Stimulated activated CD8-positive, alpha-beta memory T cell treated with anti-CD3 and anti-CD28 coated beads, Interleukin-15, amount 100 ng/mL, for 24 hours (primary cell): ENCODE data around the gene SOX5.

Experiments used
- DNase-seq: peaks from one replicate; pipeline ENCODE4 v3.0.0-alpha.2; 2020; ENCODE audit warnings: low read depth

The SOX5 gene

DNA sequence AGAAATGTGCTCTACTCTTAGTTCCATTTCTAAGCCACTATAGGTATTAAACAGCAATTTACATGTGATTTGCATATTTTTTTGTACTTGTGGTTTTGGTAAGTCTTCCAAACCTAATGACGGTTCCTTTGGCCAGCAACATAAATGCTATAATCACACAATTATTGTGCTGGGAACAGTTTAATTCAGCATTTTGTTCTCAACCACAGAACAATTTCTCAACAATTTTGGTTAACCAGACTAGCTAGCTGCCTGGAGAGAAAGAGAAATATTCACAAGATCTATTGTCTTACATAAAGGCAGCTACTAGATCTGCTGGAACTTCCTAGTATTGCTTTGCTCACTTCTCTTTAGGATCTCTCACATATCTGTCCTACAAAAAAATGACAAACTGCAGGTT lies 265.3 kb downstream of the SOX5 start:
- DNase-seq, result no peak

DNA sequence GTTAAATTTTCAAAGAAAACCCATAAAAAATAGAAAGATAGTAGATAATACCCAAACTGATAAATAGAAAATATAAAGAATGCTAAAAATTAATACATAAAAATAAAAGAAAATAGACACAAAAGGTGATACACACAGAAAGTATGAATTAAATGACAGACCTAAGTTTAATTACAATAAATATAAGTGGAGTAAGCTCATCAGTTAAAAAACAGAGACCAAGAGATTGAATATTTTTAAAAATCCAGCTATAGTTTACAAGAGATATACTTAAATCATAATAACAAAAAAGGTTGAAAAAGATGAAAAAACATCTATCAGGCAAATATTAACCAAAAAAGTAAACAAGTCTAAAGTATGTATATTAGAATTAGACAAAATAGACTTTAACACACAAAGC lies 268.2 kb downstream of the SOX5 start:
- DNase-seq, result no peak

DNA sequence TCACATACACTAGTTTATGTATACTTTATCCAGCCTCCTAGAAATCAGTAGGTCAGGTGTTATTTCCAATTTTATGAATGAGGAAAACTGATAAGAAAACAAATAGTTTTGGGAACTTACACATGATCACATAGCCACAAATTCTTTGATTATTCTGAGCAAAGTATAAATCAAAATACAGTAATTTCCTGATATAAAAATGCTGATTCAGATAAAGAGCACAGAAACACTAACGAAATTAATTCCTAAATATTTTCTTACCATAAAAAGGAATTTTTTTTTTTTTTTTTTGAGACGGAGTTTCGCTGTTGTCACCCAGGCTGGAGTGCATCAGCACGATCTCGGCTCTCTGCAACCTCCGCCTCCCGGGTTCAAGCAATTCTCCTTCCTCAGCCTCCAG lies 275.4 kb downstream of the SOX5 start:
- DNase-seq, result no peak

DNA sequence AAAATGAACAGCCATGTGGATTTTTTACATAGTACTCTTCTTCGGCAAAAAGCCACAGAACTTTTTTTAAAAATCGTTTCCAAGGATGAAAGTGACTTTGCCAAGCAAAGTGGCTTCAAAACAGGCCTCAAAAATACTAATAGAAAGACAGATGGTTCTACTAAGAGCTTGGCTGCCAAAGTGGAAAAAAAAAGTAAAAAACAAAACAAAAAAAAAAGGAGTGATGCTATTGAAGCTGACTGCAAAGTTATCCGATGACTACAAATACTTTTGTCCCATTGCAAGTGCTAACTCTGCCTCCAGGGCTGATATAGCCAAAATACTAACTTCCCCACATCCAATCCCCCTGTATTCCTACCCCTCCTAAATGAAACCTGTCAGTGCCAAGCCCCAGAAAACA lies 277.6 kb downstream of the SOX5 start:
- DNase-seq, result no peak

DNA sequence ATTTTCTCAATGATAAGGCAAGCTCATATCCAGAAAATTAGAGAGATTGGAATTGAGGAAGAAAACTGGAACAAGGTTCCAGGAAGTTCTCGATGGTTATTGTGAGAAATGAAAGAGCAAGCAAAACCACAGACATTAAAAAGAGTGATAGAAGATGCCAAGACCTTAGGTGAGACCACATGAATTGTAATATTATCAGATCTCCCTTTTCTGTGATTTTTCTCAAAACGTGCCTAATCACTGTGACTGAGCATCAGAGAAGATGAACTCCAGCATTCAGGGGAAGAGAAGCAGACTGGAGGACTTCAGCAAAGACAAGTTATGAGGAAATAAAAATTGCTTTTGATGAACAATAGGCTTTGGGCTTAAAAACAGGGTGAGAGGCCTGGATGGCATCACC lies 278.8 kb downstream of the SOX5 start:
- no peak for DNase-seq

DNA sequence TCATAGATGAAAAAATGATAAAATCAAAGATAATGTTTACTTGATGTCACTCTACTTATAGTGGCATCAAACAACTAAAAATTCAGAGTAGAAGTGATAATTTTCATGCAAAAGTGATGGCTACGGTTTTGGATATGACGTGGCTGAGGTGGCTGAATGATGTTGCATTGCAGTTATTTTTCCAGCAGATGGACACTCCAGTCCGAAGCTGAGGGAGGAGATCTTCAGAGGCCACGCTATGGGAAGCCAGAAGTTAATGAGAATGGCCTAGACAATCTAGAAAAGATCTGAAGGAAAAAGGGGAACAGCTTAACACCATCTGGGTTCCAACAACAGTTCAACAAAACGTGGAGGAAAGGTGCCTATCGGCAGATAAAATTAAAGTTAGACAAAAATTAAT lies 279.8 kb downstream of the SOX5 start:
- DNase-seq, result no peak

DNA sequence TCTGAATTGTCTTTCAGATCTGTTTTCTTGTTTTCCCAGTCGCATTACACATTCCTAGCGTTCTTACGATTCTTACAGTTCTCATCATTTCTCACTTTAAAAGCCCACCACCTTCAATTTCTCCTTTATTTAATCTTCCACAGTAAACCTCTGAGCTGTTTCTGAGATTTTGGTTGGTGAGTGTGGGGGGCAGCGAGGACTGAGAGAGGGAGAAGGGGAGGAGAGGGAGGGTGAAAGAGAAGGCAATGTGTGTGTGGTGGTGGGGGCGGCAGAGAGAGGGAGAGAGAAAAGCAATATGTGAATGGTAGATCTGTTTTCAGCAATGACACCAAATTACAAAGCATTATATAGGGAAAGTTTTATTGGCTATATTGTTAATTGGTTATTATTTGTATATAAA lies 282.6 kb downstream of the SOX5 start:
- DNase-seq, result no peak

DNA sequence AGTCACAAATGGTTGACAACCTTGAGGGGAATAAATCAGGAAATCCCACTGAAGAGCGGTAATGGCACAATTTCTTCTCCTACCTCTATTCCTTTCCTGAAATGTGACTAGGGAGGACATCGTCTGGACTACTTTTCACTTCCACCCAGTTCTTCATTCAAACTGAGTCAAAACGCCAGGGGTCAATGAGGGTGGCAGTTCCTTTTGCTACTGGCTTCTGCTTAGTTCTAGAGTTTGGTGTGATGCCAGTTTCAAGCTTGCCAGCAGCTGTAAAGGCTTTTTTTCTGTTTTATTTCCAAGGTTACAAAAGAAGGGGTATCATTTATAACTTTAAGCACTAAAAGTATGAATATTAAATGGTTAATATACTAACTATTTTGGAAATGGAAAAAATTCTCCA lies 286.5 kb downstream of the SOX5 start:
- DNase-seq, result no peak

DNA sequence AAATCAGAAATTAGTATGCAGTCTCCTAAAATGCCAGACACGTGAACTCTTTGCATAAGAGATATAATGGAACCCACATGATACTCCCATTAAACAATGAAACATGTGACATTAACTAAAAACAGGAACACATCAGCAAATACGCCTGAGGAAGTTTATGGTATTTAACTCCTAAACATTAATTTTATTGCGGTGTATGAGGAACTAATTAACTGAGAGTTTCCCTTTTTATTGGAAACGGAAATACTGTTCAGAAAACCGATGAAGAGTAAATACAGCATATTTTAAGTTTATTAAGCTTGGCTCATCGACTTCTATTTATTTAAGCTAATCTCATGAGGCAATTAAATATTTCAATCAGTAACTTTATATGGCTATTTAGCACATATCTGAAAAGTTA lies 290.3 kb downstream of the SOX5 start:
- no peak for DNase-seq

DNA sequence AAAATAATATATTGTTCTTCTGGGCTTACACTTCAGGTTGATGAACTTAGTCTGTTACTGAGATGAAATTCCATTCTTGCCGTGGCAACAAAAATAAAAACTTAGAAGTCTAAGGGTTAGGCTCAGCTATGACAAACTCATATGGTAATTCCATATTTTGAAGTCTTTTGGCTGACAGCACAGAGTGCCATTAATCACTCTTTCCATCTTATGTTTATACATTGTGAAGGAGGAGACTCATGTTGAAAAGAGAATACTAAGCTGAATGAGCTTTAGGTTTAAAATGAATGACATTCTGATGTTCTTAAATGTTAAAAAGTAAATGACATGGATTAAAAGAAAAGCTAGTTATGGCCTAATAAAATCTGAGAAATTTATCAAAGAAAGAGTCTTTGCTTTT lies 291.9 kb downstream of the SOX5 start:
- DNase-seq, result no peak

DNA sequence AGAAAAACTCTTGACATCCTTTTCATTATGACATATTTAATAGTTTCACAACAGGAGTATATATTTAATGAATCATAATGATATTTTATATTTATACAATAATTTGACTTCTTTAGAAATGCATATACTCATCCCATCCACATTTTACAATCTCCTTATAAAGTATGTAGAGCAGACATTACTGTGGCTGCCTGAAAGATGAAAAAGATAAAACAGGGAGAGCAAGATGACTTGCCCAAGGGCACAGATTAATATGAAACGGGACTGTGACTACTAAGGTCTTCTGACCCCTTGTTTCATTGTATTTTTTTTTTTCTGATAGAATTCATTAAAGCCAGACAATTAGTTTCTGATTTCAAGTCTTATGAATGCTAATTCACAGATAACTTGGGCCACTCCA lies 293.6 kb downstream of the SOX5 start:
- no peak for DNase-seq

DNA sequence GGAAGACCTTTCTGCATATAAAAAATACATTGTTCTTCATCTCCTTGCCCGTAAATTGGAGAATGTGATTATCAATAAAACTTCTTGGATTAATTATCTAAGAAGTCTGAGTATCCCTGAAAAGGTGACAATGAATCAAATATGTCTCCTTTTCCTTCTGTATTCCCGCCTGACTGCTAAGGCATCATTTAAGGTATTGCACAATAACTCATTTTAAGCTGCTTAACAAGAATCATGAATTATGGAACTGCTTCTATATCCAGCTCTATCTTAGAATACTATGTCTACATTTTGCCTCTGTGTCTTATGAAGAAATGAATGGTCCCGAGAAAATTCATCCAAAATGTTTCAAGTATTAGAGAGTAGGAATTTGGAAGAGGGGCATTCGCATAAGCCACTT lies 294.4 kb downstream of the SOX5 start:
- DNase-seq, result no peak

DNA sequence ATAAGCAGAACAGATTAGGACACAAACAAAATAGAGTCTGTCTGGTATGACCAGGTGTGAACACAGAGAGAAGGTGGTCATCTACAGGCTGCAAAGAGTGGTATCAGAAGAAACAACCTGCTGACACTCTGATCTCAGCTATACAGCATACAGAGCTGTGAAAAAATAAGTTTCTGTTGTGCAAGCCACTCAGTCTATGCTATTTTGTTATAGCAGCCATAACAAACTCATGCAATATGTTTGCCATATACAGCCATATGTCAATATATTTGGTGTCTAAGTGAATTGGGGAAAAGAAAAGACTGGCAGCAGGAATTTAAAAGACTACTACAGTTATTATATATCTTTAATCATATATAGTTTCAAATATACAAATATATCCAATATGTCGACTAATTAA lies 300.9 kb downstream of the SOX5 start:
- DNase-seq, result no peak

DNA sequence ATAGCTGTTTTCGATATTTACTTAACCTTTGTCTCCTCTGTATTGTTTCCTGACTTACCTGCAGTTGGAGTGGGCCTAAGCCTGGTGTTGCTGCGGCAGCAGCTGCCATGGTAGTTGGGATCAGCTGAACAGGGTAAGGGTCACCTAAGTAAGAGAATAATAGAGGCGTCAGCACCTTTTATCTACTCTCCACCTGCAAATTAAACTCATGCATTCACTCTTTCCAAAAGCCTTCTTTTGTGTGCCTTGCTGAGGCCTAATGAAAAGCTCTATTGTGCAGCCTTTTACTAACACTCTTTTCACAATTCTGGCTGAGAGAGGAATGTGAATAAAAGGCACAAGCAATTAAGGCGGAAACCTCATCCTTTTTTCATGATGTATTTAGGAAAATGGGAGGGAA lies 308.7 kb downstream of the SOX5 start:
- DNase-seq, result no peak

DNA sequence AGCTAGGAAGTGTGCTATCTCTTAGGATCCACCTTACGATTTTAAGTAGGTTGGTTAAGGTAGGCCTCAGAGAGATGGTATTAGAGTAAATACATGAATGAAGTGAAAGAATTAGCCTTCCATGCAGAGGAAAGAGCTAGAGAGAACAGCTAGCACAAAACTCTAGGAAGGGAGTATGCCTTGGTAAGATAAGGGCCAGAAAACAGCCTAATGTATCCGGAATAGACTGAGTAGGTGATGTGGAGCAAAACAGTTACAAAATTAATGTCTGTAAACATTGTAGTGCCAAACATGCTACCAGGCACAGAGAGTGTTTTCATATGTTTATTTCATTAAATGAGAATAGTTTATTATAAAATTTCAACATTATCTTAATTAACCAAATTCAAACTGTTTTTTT lies 315.1 kb downstream of the SOX5 start:
- DNase-seq, result no peak

DNA sequence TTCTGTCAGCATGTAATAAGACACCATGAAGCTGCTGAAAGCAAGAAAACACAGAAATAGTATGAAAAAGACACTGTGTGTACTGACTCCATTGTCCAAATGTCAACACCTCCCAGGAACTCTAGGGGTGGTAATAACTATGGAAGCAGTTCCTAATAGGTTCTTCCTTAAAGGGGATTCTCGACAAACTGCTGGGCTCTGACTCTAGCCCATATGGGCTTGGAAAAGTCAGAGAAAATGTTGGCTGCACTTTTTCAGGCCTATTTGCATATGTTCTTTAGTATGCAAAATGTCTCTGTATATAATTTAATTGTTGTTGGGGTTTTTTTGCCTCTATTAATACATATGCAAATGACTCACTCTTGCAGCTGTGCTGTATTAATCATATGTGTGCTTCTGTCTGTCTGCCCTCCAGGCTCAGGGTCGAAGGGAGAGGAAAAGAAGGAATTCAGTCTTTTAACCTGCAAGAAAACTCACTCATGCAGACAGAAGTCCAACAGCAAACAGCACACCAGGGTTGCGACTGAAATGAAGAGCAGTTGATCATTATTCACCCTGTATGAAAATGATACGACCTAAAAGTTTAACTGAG lies 317.6 kb downstream of the SOX5 start:
- DNase-seq, result no peak

DNA sequence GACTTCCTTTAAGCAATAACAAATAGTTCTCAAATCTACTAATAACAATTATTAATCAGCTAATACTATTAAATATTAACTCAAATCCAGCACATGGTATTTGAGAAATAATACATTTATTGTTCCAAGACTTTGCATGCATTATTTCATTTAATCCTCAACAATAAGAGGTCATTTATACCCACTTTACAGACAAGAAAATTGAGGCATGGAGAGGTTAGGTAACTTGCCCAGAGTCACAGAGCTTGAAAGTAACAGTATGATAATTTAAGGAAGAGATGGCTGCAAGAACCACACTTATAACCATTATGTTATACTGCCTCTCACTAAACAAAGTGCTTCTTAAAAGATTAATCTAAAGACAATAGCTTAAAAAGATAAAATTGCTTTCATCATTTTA lies 318.9 kb downstream of the SOX5 start:
- no peak for DNase-seq

DNA sequence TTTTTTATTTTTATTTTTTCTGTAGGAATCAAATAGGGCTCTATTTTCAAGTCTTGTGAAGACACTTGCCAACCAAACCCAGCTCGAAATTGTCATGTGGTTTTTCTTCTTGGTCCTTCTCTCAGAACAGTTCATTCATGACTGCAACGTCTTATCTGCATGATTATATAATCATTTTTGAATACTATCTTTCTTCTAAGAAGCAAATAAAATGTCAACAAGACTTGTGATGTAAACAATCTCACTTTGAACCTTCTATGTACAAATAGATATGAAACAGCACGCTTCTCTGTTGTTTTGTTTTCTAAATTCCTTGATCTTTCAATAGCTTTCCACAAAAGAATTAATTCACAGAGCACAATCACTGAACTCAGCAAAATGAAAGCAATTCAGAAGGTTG lies 320.7 kb downstream of the SOX5 start:
- DNase-seq, result no peak

DNA sequence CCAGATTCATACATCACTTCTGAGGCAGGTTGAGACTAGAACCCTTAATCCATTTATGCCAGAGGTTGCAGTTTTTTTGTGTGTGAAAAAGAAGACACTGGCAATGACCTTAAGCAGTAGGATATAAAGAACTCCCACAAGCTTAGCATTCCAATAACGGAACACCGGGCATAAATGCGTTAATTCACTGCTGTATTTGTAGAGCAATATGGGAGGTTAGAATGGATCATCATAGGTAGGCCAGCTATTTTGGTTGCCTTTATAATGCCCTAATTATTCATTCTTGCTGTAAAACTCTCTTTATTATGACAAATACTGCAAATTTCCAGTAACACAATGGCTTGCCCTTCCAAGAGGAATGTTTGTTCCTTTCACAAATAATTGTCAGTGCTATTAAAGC lies 322.7 kb downstream of the SOX5 start:
- DNase-seq, result no peak

DNA sequence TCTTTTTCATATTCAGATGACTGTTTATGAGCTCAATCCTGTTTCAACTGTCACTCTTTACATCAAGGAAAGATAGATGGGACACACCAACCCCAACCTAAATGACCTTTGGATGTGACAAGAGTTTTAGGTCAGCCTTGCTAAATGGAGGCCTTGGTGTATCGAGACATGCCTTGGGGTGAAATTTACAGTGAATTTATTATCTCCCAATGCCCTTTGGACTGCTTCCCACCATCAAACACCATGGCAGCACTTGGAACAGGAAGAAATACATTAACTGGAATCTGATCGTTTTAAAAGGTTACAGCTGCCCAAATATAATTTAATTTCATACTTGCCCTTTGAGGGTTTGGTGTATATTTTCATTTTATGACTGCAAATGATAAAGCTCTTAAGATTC lies 327.6 kb downstream of the SOX5 start:
- DNase-seq, result no peak

DNA sequence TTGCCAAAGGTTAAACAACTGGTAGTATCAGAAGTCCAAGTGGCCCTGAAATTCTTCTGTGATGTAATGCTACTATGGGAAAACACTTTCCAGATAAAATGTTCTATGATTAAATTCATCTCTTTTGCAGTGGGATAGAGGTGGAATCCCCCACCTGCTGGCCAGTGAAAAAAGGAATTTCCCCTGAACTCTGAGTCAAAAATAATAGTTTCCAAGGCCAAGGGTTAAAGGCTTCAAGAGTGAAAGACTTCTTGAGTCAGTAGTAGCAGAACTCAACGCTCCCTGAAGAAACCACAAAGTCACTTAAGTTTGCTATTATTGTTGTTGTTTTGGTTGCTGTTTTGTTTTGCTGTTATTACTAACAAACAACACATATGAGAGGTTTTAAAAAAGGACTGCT lies 330.8 kb downstream of the SOX5 start:
- no peak for DNase-seq

DNA sequence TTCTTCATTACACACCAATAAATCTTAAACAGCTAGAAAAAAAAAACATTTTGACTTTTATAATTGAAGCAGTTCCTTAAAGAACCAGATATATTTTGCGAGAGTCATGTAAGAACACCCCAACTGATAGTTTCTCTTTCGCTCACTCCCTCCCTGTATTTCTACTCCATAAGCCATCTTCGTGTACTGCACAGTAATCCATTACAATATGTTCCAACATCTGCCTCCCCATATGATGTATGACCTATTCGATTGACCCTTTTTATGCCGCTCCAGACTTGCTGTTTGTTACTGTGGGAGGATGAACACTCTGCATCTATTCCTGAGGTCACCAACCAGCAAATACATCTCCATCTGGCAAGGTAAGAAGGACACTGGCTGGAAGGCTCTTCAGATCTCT lies 331.7 kb downstream of the SOX5 start:
- no peak for DNase-seq

DNA sequence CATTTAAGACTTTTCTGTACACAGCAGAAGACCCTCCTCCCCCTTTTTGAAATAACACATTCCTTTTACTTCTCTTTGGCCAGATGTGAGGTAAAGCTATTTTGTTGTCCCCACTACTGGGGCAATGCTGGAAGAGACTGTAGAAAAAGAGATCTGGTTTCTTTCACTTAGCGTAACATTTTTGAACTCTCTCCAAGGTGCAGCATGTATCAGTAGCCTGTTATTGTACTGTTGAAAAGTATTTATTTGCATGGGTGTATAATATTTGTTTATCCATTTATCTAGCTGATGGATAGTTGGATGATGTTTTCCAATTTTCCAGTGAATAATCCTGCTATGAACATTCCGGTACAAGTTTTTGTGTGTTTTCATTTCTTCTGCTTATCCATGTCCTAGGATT lies 335.2 kb downstream of the SOX5 start:
- DNase-seq, result no peak

DNA sequence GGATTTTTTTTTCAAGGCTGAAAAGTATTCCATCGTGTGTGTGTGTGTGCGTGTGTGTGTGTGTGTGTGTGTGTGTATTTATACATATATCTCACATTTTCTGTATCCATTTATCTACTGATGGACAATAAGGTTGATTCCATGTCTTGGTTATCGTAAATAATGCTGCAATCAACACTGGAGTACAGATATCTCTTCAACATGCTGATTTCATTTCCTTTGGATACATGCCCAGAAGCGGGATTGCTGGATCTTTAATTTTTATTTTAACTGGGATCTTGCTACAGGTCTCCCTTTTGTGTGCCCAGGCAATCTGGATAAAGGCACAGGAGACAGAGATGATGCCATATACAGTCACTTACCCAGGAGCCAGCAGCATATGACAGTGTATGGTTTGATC lies 338.1 kb downstream of the SOX5 start:
- no peak for DNase-seq

DNA sequence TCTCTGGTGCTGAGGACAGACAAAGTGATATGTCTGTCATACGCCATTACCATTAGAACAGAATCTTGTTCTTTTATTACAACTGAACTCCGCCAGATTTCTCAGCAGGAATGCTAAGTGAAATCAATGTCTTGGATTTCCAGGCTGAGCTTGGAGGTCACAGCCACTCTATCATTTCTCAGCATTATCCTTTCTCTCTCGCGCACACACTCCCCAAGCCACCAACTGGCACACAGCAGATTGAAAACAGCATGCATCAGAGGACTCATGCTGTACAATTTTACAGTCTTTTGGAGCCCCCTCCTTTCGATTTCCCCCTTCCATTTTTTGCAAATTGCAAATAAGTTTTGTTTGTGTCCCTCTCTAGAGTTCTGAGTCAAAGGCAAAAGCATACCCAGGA lies 348.6 kb downstream of the SOX5 start:
- DNase-seq, result no peak
